GM10266 (cell line): Measurements from ENCODE around the gene TRAM2.

Experiments used
- DNase-seq: peaks from one replicate; pipeline ENCODE4 v3.0.0; 2012; ENCODE audit errors: extremely low spot score
- TF ChIP-seq, protein P1 (sequence below): IDR thresholded peaks from 2 replicates; pipeline ENCODE4 v1.5.1; 2012; ENCODE audit warnings: mild to moderate bottlenecking, low read depth; ENCODE audit not compliant: control insufficient read depth, insufficient read depth; ENCODE audit errors: missing control alignments

Gene TRAM2

DNA sequence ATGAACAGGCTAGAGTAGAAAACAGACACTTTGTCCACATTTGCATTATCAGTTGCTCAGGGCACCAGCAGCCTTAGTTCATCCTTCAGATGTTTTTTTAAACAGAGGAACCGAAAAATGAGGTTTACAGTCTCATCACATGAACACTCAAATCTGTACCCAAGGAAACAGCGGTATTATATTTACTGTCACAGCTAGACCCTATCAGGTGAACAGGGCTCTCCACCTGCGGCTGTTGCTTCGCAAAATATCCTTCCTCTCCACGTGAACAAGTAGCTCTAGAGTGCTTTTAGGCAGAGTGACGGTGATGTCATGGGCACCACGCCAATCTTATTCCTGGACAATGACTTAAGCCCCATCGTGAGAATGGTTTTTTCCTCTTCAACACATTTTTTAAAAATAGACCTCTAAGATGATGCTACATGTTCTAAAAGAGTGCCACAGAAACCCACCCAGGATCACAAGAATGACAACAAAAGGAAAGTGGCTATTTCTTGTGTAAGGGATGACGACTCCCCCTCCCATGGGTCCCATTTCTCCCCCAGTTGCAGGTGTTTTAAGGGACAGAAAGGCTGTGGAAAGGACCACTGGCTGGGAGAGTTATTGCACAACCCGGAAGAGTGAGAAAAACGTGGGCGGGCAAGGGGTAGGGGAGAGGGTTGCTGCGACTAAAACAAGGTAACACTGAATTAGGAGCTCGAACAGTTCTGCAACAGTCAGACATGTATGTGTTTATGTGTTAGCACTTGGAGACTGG, 79.0 kb downstream of the TRAM2 start:
- TF ChIP-seq, protein P1, sequence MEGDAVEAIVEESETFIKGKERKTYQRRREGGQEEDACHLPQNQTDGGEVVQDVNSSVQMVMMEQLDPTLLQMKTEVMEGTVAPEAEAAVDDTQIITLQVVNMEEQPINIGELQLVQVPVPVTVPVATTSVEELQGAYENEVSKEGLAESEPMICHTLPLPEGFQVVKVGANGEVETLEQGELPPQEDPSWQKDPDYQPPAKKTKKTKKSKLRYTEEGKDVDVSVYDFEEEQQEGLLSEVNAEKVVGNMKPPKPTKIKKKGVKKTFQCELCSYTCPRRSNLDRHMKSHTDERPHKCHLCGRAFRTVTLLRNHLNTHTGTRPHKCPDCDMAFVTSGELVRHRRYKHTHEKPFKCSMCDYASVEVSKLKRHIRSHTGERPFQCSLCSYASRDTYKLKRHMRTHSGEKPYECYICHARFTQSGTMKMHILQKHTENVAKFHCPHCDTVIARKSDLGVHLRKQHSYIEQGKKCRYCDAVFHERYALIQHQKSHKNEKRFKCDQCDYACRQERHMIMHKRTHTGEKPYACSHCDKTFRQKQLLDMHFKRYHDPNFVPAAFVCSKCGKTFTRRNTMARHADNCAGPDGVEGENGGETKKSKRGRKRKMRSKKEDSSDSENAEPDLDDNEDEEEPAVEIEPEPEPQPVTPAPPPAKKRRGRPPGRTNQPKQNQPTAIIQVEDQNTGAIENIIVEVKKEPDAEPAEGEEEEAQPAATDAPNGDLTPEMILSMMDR = no peak
- peak; percentile 72 for DNase-seq

DNA sequence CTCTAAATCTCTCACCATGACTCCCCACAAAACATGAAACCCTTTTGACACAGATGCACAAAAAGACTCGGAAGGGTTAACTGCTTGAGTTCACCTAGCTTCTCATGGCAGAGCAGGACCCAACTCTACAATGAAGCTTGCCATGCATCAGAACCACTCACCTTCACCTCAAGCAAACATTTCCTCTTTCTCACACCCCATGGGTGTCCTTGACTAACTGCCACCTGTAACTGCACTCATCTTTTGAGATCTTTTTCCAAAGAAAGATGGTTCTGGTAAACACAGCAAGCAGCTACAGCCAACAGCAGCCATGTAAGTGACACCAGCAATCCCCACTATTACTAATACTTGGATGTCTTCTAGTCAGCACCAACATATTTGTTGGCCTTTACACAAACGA, 80.2 kb downstream of the TRAM2 start:
- DNase-seq = no peak
- TF ChIP-seq, protein P1 = no peak

DNA sequence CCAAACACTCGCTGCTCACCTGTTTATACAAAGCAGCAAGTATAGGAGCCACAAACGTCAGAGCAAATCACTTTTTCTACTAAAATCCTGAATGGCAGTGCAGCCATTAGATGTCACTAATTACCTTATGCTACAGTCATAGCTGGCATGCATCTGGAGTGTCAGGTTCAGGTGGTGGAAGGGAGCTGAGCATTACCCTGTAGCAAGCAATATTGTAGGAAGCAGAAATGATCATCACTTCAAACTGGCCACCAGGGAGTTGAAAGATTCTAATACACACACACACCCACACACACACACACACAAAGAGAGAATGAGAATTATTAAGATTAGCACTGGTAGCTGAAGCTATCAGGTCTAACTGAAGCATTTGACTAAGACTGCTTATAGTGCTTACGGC, 80.9 kb downstream of the TRAM2 start:
- TF ChIP-seq, protein P1 = no peak

DNA sequence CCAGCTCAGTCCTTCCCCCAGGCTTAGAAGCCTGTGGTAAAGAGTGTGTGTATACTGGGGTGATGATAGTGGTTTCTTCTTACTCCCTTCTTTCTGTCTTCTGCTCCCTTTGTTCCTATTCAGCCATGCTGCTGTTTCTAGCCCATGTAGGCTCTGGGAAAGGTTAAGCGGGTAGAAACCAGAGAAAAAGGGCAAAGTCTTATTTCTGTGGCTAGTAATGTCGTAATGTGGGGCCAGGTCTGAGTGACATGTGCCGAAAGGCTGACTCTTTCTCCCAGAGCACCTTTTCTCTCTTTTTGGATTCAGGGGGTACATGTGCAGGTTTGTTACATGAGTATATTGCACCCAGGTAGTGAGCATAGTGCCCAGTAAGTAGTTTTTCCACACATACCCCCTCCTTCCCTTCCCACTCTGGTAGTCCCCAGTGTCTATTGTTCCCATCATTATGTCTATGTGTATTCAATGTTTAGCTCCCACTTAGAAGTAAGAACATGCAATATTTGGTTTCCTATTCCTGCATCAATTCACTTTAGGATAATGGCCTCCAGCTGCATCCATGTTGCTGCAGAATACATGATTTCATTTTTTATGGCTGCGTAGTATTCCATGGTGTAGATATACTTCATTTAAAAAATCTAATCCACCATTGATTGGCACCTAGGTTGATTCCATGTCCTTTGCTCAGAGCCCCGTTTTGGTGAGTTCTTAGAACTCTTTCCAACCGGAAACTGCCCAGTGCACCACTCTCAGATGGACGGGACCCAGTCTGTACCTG, 82.4 kb downstream of the TRAM2 start:
- TF ChIP-seq, protein P1 = no peak
- DNase-seq = no peak

More for the DNA sequence above, 80.9 kb downstream of the TRAM2 start:
- DNase-seq = no peak

DNA sequence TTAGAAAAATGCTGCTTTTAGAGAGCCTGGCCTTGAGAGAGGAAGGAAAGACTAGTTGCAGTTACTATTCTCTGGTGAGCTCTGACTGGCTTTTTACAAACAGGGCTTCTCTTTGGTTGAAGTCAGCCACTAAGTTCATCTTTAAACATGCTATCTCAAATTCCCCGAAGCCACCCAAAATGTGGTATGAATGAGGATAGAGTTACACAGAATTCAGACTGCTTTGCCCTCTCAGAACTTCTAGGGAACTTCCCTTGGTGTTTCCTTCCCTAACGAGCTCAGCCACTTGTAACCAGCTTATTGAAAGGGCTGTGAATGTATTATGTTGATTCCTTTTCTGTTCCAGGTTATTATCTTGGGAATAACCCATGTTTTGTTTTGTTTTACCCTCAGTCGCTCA, 83.2 kb downstream of the TRAM2 start:
- TF ChIP-seq, protein P1 = no peak
- DNase-seq = no peak

DNA sequence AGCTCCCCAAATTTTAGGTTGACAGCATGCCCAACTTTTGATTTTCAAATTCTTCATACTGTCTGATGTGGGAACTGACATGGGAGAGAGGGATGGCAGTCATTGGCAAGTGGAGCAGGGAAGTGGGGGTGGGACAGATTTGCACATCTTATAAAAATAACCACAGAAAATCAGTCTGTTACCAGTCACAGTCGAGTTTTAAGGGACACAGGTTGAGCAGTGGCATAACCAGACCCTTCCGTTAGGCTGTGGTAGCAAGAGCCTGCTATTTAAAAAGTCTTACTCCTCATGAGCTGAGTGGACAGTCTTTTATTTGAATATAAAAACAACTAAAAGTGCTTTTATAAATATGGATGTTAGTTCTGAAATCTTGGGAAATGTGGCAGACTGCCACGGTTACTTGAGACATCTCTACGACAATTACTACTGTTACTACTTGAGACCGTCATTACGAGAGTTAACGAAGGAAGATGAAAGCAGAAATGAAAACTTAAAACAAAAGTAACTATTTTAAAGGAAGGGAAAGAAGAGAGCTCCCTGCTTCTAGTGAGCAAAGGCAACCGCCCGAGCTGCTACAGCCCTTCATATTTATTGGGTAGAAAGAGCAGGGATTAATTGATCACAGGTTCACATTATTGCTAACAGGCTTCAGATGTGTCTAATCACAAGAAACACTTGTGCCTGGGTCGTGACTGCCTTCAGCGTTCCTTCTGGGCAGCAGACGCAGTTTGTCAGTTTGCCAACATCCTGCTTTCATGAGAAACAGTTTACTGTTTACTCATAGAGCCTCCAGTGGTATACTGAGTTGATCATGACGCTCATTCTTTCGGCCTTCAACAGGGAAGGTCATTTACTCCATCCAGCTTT, 85.4 kb downstream of the TRAM2 start:
- TF ChIP-seq, protein P1 = no peak

More for the DNA sequence above, 85.4 kb downstream of the TRAM2 start:
- no peak for DNase-seq
